Activated T-helper 1 cell treated with Interleukin-2 at 50 U/mL for 16 hours (primary cell): ENCODE data around the gene NPEPL1.

ENCODE experiments used
- DNase-seq: peaks from one replicate; pipeline ENCODE4 v3.0.0-alpha.2; 2020; ENCODE audit warnings: low read depth

Gene NPEPL1

DNA sequence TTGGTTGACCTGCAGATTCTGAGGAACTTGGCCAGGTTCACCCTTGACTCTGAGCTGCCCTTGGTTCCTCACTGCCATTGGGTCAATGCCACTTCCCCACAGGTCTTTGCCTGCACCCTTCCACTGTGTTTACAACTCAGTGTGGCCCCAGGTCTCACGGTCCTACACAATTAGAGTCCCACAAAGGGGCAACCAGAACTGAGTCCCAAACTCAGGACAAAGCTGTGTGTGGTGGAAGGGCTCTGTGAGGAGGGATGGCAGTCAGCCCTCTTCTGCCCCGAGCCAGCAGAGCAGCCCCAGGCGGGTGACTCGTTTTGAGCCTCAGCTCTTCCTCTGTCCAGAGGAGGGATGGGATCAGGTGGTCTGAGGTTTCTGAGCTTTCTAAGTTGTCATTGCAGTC lies 69.5 kb downstream of the NPEPL1 start:
- no peak for DNase-seq

- DNase-seq, result no peak
Observed at GRCh38 chr20:58763076-58763475, 70.5 kb downstream of the NPEPL1 start.
